Measurements from ENCODE around the gene TIA1.
"Not testable (repeated sequence)": the region's sequence is repeated elsewhere in the genome, so short reads cannot be mapped to it uniquely, and the experiment has no call there.

TIA1 gene

DNA sequence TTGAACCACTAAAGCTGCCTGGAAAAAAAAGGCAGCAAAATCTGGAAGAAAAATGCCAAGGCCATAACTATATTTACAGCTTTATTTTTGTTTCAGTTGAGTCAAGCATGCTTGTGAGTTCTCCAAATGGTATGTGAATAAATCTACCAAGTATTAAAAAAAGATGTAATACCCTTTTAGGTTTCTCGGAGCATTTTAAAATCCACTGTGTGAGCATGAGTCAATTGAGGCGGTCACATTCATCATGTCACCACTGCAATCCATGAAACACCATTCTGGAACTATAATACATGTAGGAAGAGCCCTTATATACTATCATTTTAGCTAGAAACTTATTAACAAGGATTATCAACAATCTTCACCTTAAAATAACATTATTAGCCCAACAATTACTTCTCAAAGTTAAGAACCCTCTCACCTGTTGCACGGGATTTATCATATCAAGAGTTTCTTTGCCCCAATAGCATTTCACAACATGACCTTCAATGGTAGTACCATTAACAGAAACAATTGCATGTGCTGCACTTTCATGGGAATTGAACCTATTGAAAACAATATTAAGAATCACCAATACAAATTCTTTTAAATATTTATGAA is 33.4 kb downstream of the TIA1 start:
- no peak for DNase-seq

- DNase-seq = no peak
These were observed 34.1 kb downstream of the TIA1 start for GRCh38 chr2:70214365-70214764.

DNA sequence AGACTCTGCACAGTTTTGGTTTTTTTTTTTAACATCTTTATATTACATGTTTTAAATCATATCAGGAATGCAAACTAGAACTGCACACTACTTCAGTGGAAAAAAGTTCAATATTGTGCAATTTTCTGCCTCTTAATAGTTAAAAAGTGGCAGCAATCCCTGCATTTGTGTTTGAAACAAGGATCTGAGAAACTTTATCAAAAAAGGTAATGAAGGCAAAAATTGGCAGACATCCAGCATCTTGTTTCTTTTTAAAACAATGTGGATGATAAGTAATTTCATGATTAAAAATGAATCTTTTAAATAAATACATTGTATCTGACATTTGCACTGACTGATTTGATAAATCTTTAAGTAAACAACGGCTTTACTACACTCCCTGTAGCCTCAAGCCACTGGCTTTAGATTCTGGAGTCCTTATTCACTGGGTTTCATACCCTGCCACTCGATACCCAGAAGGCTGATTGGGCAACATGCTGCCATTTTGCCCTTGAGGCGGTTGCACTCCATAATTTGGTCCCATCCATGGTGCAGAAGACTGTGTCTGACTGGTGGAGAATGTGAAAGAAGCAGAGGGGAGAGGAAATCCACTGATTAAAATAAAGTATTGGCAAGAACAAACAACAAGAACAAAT is 36.0 kb downstream of the TIA1 start:
- DNase-seq = no peak

DNA sequence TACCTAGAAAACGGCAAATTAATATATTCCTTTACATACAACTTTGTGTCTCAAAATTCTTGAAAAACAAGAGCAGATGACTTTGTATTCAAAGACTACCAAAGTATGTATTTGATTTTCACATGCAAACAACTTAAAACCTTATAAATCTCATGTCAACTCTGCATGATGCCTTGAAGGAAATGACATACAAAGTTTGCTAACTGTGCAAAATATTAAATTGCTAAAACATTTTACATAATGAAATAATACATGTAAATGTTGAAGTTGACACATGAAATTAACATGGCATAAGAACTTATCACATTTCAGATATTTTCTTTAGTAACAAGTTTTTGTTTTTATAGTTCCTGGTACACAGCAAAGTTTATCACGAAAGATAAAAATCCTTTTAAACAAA is 36.8 kb downstream of the TIA1 start:
- no peak for DNase-seq

DNA sequence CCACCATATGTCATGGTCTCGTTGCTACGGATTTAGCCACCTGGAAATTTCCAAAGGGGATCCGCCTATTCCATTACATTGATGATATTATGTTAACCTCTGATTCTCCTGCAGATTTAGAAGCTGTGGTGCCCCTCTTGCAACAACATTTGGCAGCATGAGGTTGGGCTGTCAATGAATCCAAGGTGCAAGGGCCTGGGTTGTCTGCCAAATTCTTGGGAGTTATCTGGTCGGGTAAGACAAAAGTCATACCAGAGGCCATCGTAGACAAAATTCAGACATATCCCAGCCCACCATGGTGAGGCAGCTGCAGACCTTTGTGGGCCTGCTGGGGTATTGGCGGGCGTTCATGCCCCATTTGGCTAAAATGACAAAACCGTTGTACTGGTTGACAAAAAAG is 44.0 kb downstream of the TIA1 start:
- no peak for DNase-seq

- no peak for DNase-seq
These were observed 45.3 kb downstream of the TIA1 start for GRCh38 chr2:70203086-70203485.

GRCh38 chr2:70202236-70202806 is 46.1 kb downstream of the TIA1 start:
- DNase-seq = no peak

DNA sequence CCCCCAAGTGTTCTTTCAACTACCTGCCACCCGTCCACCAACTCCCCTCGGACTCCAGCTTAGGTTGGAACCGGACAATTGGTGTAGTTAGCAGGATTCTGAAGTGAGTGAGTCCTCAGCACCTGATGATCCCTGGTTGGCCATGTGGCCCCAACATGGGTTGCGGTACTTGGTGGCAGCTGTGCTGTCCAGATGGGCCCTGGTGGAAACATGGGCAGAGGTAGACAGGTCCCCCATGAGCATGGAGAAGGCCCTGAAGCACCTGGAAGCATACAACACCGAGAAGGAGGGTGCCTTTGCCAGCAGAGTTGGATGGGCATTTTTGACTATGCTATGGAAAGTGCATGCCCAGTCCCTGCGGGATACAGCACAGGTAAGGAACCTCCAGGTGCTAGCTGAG is 46.6 kb downstream of the TIA1 start:
- no peak for DNase-seq

DNA sequence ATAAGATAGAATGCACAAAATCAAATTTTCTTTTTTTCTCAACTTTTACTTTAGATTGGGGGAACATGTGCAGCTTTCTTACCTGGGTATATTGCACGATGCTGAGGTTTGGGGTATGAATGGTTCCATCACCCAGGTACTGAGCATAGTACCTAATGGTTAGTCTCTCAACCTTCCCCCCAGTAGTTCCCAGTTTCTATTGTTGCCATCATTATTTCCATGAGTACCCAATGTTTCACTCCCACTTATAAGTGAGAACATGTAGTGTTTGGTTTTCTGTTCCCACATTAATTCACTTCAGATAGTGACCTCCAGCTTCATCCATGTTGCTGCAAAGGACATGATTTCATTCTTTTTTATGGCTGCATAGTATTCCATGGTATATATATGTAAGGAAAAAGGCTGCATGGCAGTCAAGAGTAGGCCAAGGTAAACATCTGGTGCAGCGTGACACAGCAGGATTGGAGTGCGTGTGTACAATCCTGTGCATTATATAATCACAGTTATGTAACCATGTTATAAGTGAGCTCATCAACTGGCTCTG is 47.1 kb downstream of the TIA1 start:
- no peak for DNase-seq

DNA sequence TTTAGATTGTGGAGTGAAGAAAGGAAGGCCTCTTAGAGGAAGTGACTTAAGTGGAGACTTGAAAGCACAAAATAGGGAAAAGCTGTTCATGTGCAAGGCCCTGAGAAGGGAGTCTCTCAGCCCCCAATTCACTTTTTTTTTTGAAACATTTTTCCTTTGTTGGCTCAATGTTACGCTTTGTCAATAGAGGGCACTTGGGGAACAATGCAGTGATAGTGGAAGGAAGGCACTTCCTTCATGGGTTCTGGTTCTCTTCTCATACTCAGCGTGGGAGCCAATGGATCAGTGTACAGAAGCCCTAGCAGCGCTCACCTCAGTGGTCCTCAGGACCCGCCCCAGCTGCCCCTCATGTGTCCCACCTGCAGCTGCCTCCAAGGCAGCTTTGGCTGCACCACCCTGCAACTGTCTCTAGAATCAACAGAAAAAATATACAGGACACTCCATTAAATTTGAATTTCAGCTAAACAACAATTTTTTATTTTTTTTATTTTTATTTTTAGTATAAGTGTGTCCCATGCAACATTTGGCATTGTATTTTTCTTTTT is 49.0 kb downstream of the TIA1 start:
- DNase-seq = no peak

GRCh38 chr2:70192516-70192915 is 55.9 kb downstream of the TIA1 start:
- DNase-seq = no peak

DNA sequence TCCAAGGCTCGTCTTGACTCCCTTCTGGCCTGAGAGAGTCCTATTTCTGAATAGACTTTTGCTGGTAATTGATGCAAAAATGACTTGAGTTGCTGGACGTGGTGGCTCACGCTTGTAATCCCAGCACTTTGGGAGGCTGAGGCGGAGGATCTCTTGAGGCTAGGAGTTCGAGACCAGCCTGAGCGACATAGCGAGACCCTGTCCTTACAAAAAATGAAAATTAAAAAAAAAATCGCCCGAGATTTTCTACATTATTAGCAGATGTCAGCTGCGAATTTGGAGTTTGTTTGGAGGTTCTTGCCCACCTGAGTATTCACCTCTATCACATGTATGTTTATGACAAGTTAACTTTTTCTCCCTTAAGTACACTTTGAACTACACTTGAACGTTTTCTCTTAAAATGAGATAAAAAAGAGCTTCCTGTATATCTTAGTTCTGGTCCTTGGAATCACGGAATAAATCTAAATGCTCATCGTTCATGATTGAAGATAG is 57.1 kb downstream of the TIA1 start:
- DNase-seq = no peak

DNA sequence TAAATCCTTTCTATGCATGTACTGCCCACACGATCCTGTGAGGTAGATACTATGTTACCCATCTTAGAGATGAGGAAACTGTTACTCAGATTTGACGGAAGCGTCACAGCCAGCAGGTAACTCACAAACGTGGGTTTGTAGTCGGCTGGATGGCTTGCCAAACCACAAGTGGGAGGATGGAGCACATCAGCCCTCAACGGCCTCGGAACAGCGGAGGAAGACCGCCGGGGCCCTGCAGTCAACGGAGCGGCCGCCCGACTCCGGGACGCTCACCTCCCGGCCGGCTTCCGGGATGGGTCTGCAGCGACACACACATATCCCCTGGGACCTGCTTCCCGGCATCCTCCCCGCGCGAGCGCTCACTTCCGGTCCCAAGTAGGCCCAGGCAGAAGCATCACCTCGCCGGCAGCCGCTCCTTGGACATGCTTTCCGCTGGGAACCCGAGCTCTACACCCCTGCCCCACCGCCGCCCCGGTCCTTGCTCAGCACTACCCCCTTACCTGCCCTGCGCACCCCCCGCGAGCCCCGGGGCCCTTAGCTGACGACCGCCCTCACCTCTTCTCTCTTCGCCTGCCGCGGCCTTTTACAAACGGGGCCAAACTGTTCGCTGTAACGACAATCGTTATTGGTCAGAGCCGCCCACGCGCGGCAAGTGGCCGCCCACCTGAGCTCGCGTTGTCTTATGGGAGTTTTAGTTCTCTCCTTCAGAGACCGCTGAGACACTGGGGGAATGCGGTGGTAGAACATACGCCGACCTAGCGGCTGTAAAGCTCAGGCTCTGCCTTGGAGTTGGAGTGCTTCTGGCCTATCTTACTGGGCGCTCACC is 57.8 kb downstream of the TIA1 start, which contains the start of gene C2orf42:
Gene C2orf42, minus strand, starts transcription at position 602 of the 826 bp plus-strand sequence. CDS start 9,034 bp downstream, outside the sequence.
- DNase-seq = peak; percentile 90

- no peak for DNase-seq
These were observed 60.0 kb downstream of the TIA1 start for GRCh38 chr2:70188460-70188859.

GRCh38 chr2:70187170-70187569 is 61.3 kb downstream of the TIA1 start:
- not testable (repeated sequence) for DNase-seq

DNA sequence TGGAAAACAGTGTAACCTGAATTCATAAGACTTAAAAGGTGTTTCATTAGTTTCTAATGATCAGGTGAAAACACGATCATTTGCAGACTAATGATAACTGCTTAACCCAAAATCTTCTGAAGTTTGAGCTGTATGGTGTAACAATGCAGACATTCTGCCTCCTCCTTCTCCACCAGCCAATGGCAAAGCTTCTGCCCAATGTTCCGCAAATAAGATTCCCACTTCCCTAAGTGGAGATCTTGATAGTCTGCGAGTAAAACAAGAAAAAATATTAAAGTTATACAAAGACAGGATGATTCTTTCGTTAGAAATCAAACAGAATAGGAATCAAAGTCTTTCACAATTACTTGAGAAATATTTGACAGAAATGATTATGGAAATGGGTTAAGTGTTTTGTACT is 65.7 kb downstream of the TIA1 start:
- no peak for DNase-seq

DNA sequence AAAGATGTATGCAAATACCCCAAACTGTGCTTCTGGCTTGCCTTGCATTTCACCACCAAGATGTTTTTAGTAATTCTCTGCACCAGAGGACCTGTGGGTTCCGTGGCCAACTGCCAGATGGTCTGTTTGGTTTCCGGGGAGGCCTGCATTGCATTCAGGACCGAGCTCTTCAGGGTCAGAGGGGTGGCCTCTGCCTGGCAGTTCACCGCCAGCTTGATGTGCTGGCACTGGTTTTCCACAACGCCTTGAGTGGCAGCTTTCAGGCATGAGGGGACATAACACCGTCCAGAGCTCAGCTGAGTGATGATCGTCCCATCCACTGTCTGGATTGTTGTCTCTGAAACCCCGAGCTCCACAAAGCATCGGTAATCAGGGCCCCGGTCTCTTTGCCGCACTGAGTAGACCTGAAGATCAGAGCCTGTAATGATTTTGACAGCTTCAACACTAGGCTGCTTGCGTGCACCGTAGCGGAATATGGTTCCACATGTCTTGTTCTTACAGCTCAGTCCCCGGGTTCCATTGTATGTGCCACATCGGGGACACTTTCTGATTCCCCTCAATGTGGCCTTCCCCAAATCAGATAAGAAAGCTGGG is 67.0 kb downstream of the TIA1 start:
- no peak for DNase-seq

DNA sequence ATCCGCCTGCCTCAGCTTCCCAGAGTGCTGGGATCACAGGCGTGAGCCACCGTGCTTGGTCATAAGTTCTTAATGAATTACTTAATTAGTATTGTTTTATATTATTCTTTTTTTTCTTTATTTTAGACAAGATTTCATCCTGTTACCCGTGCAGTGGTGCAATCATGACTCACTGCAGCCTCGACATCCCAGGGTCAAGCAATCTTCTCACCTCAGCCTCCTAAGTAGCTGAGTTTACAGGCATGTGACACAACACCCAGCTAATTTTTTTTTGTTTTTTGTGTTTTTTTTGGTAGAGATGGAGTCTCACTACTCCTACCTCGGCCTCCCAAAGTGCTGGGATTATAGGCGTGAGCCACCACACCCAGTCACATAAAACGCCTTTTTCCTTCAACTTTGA is 74.9 kb downstream of the TIA1 start:
- no peak for DNase-seq

GRCh38 chr2:70169654-70170245 is 78.7 kb downstream of the TIA1 start:
- DNase-seq = not testable (repeated sequence)

- DNase-seq = no peak
These were observed 87.3 kb downstream of the TIA1 start for GRCh38 chr2:70161069-70161534.

GRCh38 chr2:70160545-70160944 is 87.9 kb downstream of the TIA1 start:
- DNase-seq = no peak
